KG1 (cell line): Measurements from ENCODE around the gene MC1R.
"Not testable (repeated sequence)": the region's sequence is repeated elsewhere in the genome, so short reads cannot be mapped to it uniquely, and the experiment has no call there.

Experiments used
- DNase-seq: peaks from one replicate; lab custom pipeline; 2025; lab: John Stamatoyannopoulos, UW

The MC1R gene

GRCh38 chr16:89913408-89914387 is 5.0 kb upstream of the MC1R start:
- no peak for DNase-seq

GRCh38 chr16:89914642-89915285 is 3.9 kb upstream of the MC1R start:
- not testable (repeated sequence) for DNase-seq

- no peak for DNase-seq
These were observed 3.1 kb upstream of the MC1R start for GRCh38 chr16:89915303-89916232.

- peak; percentile 64 for DNase-seq
These were observed 749 bp upstream of the MC1R start for GRCh38 chr16:89917773-89918452.

GRCh38 chr16:89919535-89920406 is 1.1 kb downstream of the MC1R start:
- no peak for DNase-seq

GRCh38 chr16:89920723-89921122 is 2.1 kb downstream of the MC1R start:
- no peak for DNase-seq

GRCh38 chr16:89921131-89921701 is 2.6 kb downstream of the MC1R start:
- no peak for DNase-seq

- DNase-seq, result no peak
These were observed 3.2 kb downstream of the MC1R start for GRCh38 chr16:89921702-89922476.

GRCh38 chr16:89922477-89922883 is 3.8 kb downstream of the MC1R start:
- no peak for DNase-seq

GRCh38 chr16:89922884-89923639 is 4.4 kb downstream of the MC1R start, which contains the start of gene TUBB3:
Gene TUBB3, plus strand, starts transcription at chr16:89923342. Its CDS starts 60 bp downstream, at chr16:89923402.
- DNase-seq, result no peak

GRCh38 chr16:89923640-89924296 is 5.1 kb downstream of the MC1R start:
- no peak for DNase-seq

GRCh38 chr16:89924297-89924924 is 5.7 kb downstream of the MC1R start:
- no peak for DNase-seq

GRCh38 chr16:89924925-89925307 is 6.3 kb downstream of the MC1R start:
- no peak for DNase-seq

- DNase-seq, result no peak
These were observed 7.0 kb downstream of the MC1R start for GRCh38 chr16:89925596-89926079.

GRCh38 chr16:89931305-89931896 is 12.7 kb downstream of the MC1R start:
- no peak for DNase-seq

- DNase-seq, result no peak
These were observed 13.3 kb downstream of the MC1R start for GRCh38 chr16:89931964-89932363.

- DNase-seq, result not testable (repeated sequence)
These were observed 15.4 kb downstream of the MC1R start for GRCh38 chr16:89934019-89934418.
